Measurements from ENCODE around the gene SMARCD2.

GRCh38 chr17:63880706-63881105 lies 38.2 kb upstream of the SMARCD2 start:
- TF ChIP-seq POLR2A (IDR thresholded peaks at IDR 0.05): no peak
- TF ChIP-seq CTCF (IDR thresholded peaks at IDR 0.05): no peak
